ENCODE results near the gene HDHD5.

Gene HDHD5

GRCh38 chr22:17108256-17109112 lies 50.6 kb downstream of the HDHD5 start:
- Histone ChIP-seq H3K4me3 (ENCODE audit: low read depth, low read length) (no peak overlapping the region), H3K9me3 (ENCODE audit: control insufficient read depth, insufficient read depth, low read length) (no peaks in the 10 kb centered on the region), H3K36me3 (ENCODE audit: control insufficient read depth, insufficient read depth, low read length) (peaks cover 18% of the 10 kb centered on the region), H3K4me1 (ENCODE audit: control insufficient read depth, insufficient read depth, low read length) (no peaks in the 10 kb centered on the region), H3K27me3 (ENCODE audit: control insufficient read depth, insufficient read depth, low read length) (no peaks in the 10 kb centered on the region), H3K9ac (ENCODE audit: low read depth, low read length) (no peak overlapping the region)

GRCh38 chr22:17107547-17107810 lies 51.6 kb downstream of the HDHD5 start:
- peaks cover 18% of the 10 kb centered on the region for H3K36me3 ChIP-seq (ENCODE audit: control insufficient read depth, insufficient read depth, low read length)
- no peak overlapping the region for H3K9ac ChIP-seq (ENCODE audit: low read depth, low read length)
- no peaks in the 10 kb centered on the region for H3K9me3 ChIP-seq (ENCODE audit: control insufficient read depth, insufficient read depth, low read length)
- no peak overlapping the region for H3K4me3 ChIP-seq (ENCODE audit: low read depth, low read length)
- H3K4me1 ChIP-seq (ENCODE audit: control insufficient read depth, insufficient read depth, low read length), result no peaks in the 10 kb centered on the region
- no peaks in the 10 kb centered on the region for H3K27me3 ChIP-seq (ENCODE audit: control insufficient read depth, insufficient read depth, low read length)

GRCh38 chr22:17106785-17107546 lies 52.1 kb downstream of the HDHD5 start:
- H3K9me3 ChIP-seq (ENCODE audit: control insufficient read depth, insufficient read depth, low read length), result no peaks in the 10 kb centered on the region
- H3K4me3 ChIP-seq (ENCODE audit: low read depth, low read length), result no peak overlapping the region
- H3K9ac ChIP-seq (ENCODE audit: low read depth, low read length), result no peak overlapping the region
- H3K27me3 ChIP-seq (ENCODE audit: control insufficient read depth, insufficient read depth, low read length), result no peaks in the 10 kb centered on the region
- H3K4me1 ChIP-seq (ENCODE audit: control insufficient read depth, insufficient read depth, low read length), result no peaks in the 10 kb centered on the region
- H3K36me3 ChIP-seq (ENCODE audit: control insufficient read depth, insufficient read depth, low read length), result peaks cover 18% of the 10 kb centered on the region

GRCh38 chr22:17106161-17106784 lies 52.8 kb downstream of the HDHD5 start:
- Histone ChIP-seq H3K36me3 (ENCODE audit: control insufficient read depth, insufficient read depth, low read length) (peaks cover 21% of the 10 kb centered on the region), H3K4me3 (ENCODE audit: low read depth, low read length) (no peak overlapping the region)

GRCh38 chr22:17105143-17106129 lies 53.6 kb downstream of the HDHD5 start:
- peaks cover 26% of the 10 kb centered on the region for H3K36me3 ChIP-seq (ENCODE audit: control insufficient read depth, insufficient read depth, low read length)
- no peaks in the 10 kb centered on the region for H3K4me1 ChIP-seq (ENCODE audit: control insufficient read depth, insufficient read depth, low read length)
- no peaks in the 10 kb centered on the region for H3K9me3 ChIP-seq (ENCODE audit: control insufficient read depth, insufficient read depth, low read length)
- H3K4me3 ChIP-seq (ENCODE audit: low read depth, low read length), result no peak overlapping the region
- no peak overlapping the region for H3K9ac ChIP-seq (ENCODE audit: low read depth, low read length)
- H3K27me3 ChIP-seq (ENCODE audit: control insufficient read depth, insufficient read depth, low read length), result no peaks in the 10 kb centered on the region

More at GRCh38 chr22:17106161-17106784, 52.8 kb downstream of the HDHD5 start:
- no peaks in the 10 kb centered on the region for H3K27me3 ChIP-seq (ENCODE audit: control insufficient read depth, insufficient read depth, low read length)
- no peak overlapping the region for H3K9ac ChIP-seq (ENCODE audit: low read depth, low read length)
- no peaks in the 10 kb centered on the region for H3K4me1 ChIP-seq (ENCODE audit: control insufficient read depth, insufficient read depth, low read length)
- H3K9me3 ChIP-seq (ENCODE audit: control insufficient read depth, insufficient read depth, low read length), result no peaks in the 10 kb centered on the region

- no peaks in the 10 kb centered on the region for H3K4me1 ChIP-seq (ENCODE audit: control insufficient read depth, insufficient read depth, low read length)
Observed at GRCh38 chr22:17104336-17104935, 54.6 kb downstream of the HDHD5 start.

GRCh38 chr22:17103351-17103750 lies 55.7 kb downstream of the HDHD5 start:
- Histone ChIP-seq H3K4me3 (ENCODE audit: low read depth, low read length) (no peak overlapping the region), H3K27me3 (ENCODE audit: control insufficient read depth, insufficient read depth, low read length) (no peaks in the 10 kb centered on the region), H3K9me3 (ENCODE audit: control insufficient read depth, insufficient read depth, low read length) (no peaks in the 10 kb centered on the region), H3K9ac (ENCODE audit: low read depth, low read length) (no peak overlapping the region), H3K36me3 (ENCODE audit: control insufficient read depth, insufficient read depth, low read length) (peaks cover 27% of the 10 kb centered on the region), H3K4me1 (ENCODE audit: control insufficient read depth, insufficient read depth, low read length) (no peaks in the 10 kb centered on the region)

More at GRCh38 chr22:17104336-17104935, 54.6 kb downstream of the HDHD5 start:
- H3K4me3 ChIP-seq (ENCODE audit: low read depth, low read length), result no peak overlapping the region
- H3K9me3 ChIP-seq (ENCODE audit: control insufficient read depth, insufficient read depth, low read length), result no peaks in the 10 kb centered on the region
- H3K9ac ChIP-seq (ENCODE audit: low read depth, low read length), result no peak overlapping the region
- no peaks in the 10 kb centered on the region for H3K27me3 ChIP-seq (ENCODE audit: control insufficient read depth, insufficient read depth, low read length)
- peaks cover 32% of the 10 kb centered on the region for H3K36me3 ChIP-seq (ENCODE audit: control insufficient read depth, insufficient read depth, low read length)

- Histone ChIP-seq H3K4me1 (ENCODE audit: control insufficient read depth, insufficient read depth, low read length) (no peaks in the 10 kb centered on the region), H3K9ac (ENCODE audit: low read depth, low read length) (no peak overlapping the region), H3K27me3 (ENCODE audit: control insufficient read depth, insufficient read depth, low read length) (no peaks in the 10 kb centered on the region), H3K9me3 (ENCODE audit: control insufficient read depth, insufficient read depth, low read length) (no peaks in the 10 kb centered on the region), H3K36me3 (ENCODE audit: control insufficient read depth, insufficient read depth, low read length) (peaks cover 24% of the 10 kb centered on the region), H3K4me3 (ENCODE audit: low read depth, low read length) (no peak overlapping the region)
Observed at GRCh38 chr22:17102297-17102667, 56.8 kb downstream of the HDHD5 start.

- no peak overlapping the region for H3K9ac ChIP-seq (ENCODE audit: low read depth, low read length)
- H3K9me3 ChIP-seq (ENCODE audit: control insufficient read depth, insufficient read depth, low read length), result no peaks in the 10 kb centered on the region
- no peaks in the 10 kb centered on the region for H3K27me3 ChIP-seq (ENCODE audit: control insufficient read depth, insufficient read depth, low read length)
- peaks cover 24% of the 10 kb centered on the region for H3K36me3 ChIP-seq (ENCODE audit: control insufficient read depth, insufficient read depth, low read length)
- no peaks in the 10 kb centered on the region for H3K4me1 ChIP-seq (ENCODE audit: control insufficient read depth, insufficient read depth, low read length)
- H3K4me3 ChIP-seq (ENCODE audit: low read depth, low read length), result no peak overlapping the region
Observed at GRCh38 chr22:17101475-17102296, 57.4 kb downstream of the HDHD5 start.

- H3K4me3 ChIP-seq (ENCODE audit: low read depth, low read length), result no peak overlapping the region
- peaks cover 24% of the 10 kb centered on the region for H3K36me3 ChIP-seq (ENCODE audit: control insufficient read depth, insufficient read depth, low read length)
- H3K27me3 ChIP-seq (ENCODE audit: control insufficient read depth, insufficient read depth, low read length), result no peaks in the 10 kb centered on the region
Observed at GRCh38 chr22:17100621-17101020, 58.5 kb downstream of the HDHD5 start.

More at GRCh38 chr22:17100621-17101020, 58.5 kb downstream of the HDHD5 start:
- H3K9me3 ChIP-seq (ENCODE audit: control insufficient read depth, insufficient read depth, low read length), result no peaks in the 10 kb centered on the region
- no peaks in the 10 kb centered on the region for H3K4me1 ChIP-seq (ENCODE audit: control insufficient read depth, insufficient read depth, low read length)
- H3K9ac ChIP-seq (ENCODE audit: low read depth, low read length), result no peak overlapping the region

Measured in iPS-15b (cell line).